ENCODE results near the gene GOLGA3. TPM values are rescaled to one million over a fixed set of nuclear protein-coding genes. Genes with fewer than 3 reads are reported as not detected.

The GOLGA3 gene
- total RNA-seq, 2 experiments from 2014 or later = 52.2 to 55.6 TPM

GRCh38 chr12:132739600-132740312 lies 88.9 kb downstream of the GOLGA3 start:
- H3K27me3 Mint-ChIP-seq = no peaks in the 10 kb centered on the region
- ChIA-PET CTCF (interaction anchor here (1.0 to 1.5 kb wide), 2 partner anchors 13 to 70 kb away, joined by 3 read pairs; no protein-coding TSS in a partner anchor), POLR2A (interaction anchor here (0.7 kb wide), 1 partner anchor 30 kb away, joined by 3 read pairs; no protein-coding TSS in a partner anchor)
- intact Hi-C loops (cut with micrococcal nuclease) = no loop called here
- TF ChIP-seq, protein P1, sequence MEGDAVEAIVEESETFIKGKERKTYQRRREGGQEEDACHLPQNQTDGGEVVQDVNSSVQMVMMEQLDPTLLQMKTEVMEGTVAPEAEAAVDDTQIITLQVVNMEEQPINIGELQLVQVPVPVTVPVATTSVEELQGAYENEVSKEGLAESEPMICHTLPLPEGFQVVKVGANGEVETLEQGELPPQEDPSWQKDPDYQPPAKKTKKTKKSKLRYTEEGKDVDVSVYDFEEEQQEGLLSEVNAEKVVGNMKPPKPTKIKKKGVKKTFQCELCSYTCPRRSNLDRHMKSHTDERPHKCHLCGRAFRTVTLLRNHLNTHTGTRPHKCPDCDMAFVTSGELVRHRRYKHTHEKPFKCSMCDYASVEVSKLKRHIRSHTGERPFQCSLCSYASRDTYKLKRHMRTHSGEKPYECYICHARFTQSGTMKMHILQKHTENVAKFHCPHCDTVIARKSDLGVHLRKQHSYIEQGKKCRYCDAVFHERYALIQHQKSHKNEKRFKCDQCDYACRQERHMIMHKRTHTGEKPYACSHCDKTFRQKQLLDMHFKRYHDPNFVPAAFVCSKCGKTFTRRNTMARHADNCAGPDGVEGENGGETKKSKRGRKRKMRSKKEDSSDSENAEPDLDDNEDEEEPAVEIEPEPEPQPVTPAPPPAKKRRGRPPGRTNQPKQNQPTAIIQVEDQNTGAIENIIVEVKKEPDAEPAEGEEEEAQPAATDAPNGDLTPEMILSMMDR (IDR thresholded peaks at IDR 0.05) = no peak
- peak overlapping the region; percentile 24 for H3K27ac Mint-ChIP-seq
- H3K9me3 Mint-ChIP-seq = no peaks in the 10 kb centered on the region
- H3K4me1 Mint-ChIP-seq (ENCODE audit: low read depth) = peaks cover 5% of the 10 kb centered on the region
- ATAC-seq (no peak), DNase-seq (no peak)
- no peak overlapping the region for H3K4me3 Mint-ChIP-seq
- H3K36me3 Mint-ChIP-seq (ENCODE audit: low read depth) = peaks cover 84% of the 10 kb centered on the region

DNA sequence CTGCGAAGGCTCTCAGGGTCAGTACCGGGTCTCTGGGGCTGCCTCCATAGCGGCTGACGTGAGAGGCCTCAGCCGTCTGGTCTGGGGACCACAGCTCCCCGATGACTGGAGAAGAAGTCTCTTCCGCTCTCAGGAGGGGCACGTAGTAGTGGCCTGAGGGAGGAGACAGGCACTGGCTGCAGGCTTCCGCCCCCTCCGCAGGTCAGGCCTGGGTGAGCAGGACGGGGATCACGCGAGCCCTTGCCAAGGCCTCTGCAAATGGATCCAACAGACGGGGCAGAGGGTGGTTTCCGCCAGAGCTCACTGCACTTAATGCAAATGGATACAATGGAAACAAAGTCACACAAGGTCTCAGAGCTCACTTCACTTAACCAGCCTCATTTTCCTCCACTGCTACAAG lies 91.8 kb downstream of the GOLGA3 start:
- ATAC-seq = no peak
- intact Hi-C loops (cut with micrococcal nuclease) = no loop called here
- Mint-ChIP-seq H3K36me3 (ENCODE audit: low read depth) (peaks cover 85% of the 10 kb centered on the region), H3K4me3 (no peak overlapping the region), H3K9me3 (no peaks in the 10 kb centered on the region), H3K27me3 (no peaks in the 10 kb centered on the region), H3K27ac (no peak overlapping the region), H3K4me1 (ENCODE audit: low read depth) (no peaks in the 10 kb centered on the region)
- ChIA-PET POLR2A (no interaction called here), CTCF (no interaction called here)
- DNase-seq = no peak
- TF ChIP-seq, protein P1 (IDR thresholded peaks at IDR 0.05) = no peak

DNA sequence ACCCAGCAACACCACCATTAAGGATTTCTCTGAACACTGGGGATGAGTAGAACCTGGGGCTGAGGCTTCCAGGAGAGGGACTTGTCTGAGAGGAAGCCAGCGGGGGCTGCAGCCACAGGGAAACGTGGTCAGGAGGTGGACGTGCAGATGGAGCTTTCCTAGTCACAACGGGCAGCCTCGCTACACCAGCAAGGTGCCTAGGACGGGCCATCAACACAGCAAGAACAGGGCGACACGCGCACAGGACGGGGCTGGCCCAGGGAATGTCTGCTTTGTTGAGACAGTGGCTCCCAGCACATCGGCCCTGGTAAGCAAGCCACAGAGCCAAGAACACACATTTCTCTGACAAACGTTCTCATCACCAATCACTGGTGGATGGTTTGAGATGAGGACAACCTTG lies 92.3 kb downstream of the GOLGA3 start:
- ChIA-PET POLR2A (interaction anchor here (1.2 kb wide), 1 partner anchor 13 kb away, joined by 4 read pairs; no protein-coding TSS in a partner anchor), CTCF (no interaction called here)
- H3K4me1 Mint-ChIP-seq (ENCODE audit: low read depth) = no peaks in the 10 kb centered on the region
- DNase-seq (no peak), ATAC-seq (no peak)
- no peaks in the 10 kb centered on the region for H3K9me3 Mint-ChIP-seq
- H3K27me3 Mint-ChIP-seq = no peaks in the 10 kb centered on the region
- peaks cover 85% of the 10 kb centered on the region for H3K36me3 Mint-ChIP-seq (ENCODE audit: low read depth)
- TF ChIP-seq, protein P1 (IDR thresholded peaks at IDR 0.05) = no peak
- intact Hi-C loops (cut with micrococcal nuclease) = no loop called here
- no peak overlapping the region for H3K27ac Mint-ChIP-seq
- no peak overlapping the region for H3K4me3 Mint-ChIP-seq

- Mint-ChIP-seq H3K4me1 (ENCODE audit: low read depth) (no peaks in the 10 kb centered on the region), H3K4me3 (no peak overlapping the region), H3K27me3 (no peaks in the 10 kb centered on the region), H3K9me3 (no peaks in the 10 kb centered on the region), H3K27ac (no peak overlapping the region), H3K36me3 (ENCODE audit: low read depth) (peaks cover 81% of the 10 kb centered on the region)
- CTCF ChIA-PET = no interaction called here
- TF ChIP-seq, protein P1 (IDR thresholded peaks at IDR 0.05) = no peak
- DNase-seq (no peak), ATAC-seq (no peak)
- POLR2A ChIA-PET = interaction anchor here (1.2 kb wide), 1 partner anchor 12 kb away, joined by 4 read pairs; no protein-coding TSS in a partner anchor
- intact Hi-C loops (cut with micrococcal nuclease) = no loop called here
Observed at GRCh38 chr12:132735496-132735895, 93.2 kb downstream of the GOLGA3 start.

DNA sequence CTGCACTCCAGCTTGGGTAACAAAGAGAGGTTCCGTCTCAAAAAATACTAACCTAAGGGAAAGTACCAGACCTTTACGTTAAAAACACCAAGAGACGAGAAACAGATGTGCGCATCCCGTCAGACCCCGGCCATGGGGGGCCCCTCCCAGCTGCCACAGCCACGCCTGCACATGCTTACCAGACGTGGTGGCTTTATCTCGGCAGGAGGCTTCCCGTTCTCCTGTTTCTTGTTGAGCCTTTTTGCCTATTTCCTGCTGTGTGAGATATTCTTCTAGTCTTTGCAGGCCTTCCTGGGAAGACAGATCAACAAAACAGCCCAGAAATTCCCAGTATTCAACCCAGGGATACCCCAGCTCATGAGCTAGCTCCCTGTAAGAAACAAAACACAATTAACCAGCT lies 94.5 kb downstream of the GOLGA3 start:
- Mint-ChIP-seq H3K27ac (no peak overlapping the region), H3K4me1 (ENCODE audit: low read depth) (no peaks in the 10 kb centered on the region), H3K9me3 (no peaks in the 10 kb centered on the region), H3K4me3 (no peak overlapping the region), H3K36me3 (ENCODE audit: low read depth) (peaks cover 78% of the 10 kb centered on the region), H3K27me3 (no peaks in the 10 kb centered on the region)
- DNase-seq (no peak), ATAC-seq (no peak)
- POLR2A ChIA-PET = no interaction called here
- CTCF ChIA-PET = no interaction called here
- TF ChIP-seq, protein P1 (IDR thresholded peaks at IDR 0.05) = no peak
- intact Hi-C loops (cut with micrococcal nuclease) = no loop called here

Data from activated CD8-positive, alpha-beta T cell treated with anti-CD3 and anti-CD28 coated beads for 36 hours (primary cell).